Stimulated activated CD8-positive, alpha-beta memory T cell treated with anti-CD3 and anti-CD28 coated beads, Interleukin-7, amount 100 ng/mL, for 4 hours (primary cell): ENCODE data around the gene ANTXR2.
"Not testable (repeated sequence)": the region's sequence is repeated elsewhere in the genome, so short reads cannot be mapped to it uniquely, and the experiment has no call there.

Experiments used
- DNase-seq, 2 donors: peaks; one replicate each; pipeline ENCODE4 v3.0.0-alpha.2; 2020; ENCODE audit warnings: low read depth in 2 of 2

ANTXR2 gene

GRCh38 chr4:80024335-80024734 lies 48.7 kb downstream of the ANTXR2 start:
- DNase-seq, result no peak

DNA sequence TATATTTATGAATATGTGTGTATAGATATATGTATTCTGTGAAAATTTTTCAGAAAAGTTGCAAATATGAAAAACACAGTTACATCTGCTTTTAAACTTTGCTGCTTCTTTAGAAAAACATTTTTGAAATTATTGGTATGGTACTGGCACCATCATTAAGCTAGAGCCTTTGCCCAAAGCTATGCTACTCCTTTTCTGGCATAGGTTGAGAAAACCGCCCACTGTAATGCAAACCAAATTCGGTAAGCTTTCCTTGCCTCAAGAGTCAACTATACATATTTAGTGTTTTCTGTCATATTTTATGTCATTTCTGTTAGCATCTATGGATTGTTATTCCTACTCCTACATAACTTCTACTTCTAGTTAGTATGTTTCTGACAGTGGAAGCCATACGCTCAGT lies 50.7 kb downstream of the ANTXR2 start:
- DNase-seq, result no peak

- no peak for DNase-seq
Observed at GRCh38 chr4:80017125-80017854, 55.7 kb downstream of the ANTXR2 start.

- DNase-seq, result no peak
Observed at GRCh38 chr4:80016506-80016905, 56.5 kb downstream of the ANTXR2 start.

DNA sequence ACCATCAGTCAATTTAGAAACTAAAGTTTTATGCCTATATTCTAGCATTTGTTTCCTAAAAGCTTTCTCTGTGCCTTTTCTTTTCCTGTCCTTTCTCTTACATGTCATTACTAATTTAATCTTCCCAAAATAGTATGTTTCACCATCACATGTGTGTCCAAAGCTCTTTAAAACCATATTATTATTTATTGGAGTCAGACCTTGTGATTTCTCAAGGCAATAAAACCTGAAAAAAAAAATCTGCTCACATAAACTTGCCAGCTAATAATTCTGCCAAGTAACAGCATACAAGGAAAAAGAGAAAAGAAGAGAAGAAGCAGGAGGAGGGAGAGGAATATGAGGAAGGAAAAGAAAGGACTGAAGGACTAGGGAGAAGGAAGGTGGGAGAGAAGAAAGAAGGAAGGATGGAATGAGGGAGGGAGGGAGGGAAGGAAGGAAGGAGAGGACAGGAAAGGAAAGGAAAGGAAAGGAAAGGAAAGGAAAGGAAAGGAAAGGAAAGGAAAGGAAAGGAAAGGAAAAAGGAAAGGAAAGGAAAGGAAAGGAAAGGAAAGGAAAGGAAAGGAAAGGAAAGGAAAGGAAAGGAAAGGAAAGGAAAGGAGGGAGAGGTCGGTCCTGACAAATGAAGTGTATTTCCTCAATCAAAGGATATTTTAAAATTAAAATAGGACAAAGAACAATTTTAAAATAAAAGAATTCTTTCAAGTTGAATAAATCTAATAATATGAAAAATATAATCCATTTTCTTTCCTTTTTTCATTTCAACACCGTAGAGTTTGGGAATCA lies 57.4 kb downstream of the ANTXR2 start:
- DNase-seq, result no peak

DNA sequence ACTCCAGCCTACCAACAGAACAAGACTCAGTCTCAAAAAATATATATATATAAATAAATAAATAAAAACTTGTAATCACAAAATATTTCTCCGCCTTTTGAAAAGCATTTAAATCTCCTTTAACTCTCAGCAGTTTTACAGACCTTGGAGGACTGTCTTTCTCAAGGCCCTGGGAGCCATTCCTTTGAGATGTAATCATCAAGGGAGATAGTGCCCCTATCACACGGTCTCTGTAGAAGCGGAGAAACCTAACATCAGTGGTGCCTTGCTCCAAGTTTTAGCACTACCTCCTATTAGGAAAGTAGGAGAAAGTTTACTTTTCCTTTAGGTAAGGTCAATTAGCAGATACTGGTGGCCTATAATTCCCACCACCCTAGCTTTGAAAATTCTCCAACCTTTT lies 58.5 kb downstream of the ANTXR2 start:
- no peak for DNase-seq

GRCh38 chr4:80012291-80012690 lies 60.7 kb downstream of the ANTXR2 start:
- DNase-seq, result no peak

DNA sequence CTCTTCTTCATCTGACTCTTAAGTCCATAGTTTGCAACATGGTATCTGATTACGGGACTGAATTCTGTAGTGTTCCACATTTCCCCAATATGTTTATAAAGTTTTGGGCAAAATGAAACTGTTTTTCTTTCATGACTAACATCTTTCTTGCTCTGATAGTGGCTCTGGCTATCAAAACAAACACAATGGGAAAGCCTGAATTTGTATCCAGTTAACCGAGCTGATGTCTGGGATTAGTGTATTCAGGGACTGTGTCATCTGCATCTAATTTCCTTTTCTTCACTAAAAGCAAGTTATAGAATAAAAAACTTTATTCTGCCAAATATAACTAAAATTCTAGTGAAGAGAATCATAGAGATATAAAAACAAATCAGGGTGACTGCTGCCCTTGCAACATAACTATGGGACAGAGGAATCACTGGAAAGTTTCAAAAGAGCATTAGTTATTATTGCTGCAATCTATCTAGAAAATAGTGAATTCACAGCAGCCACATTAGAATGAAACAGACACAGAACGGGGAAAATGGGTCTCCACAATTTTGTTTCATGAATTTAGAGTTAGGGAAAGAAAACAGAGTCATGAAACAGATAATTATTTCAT lies 61.3 kb downstream of the ANTXR2 start:
- DNase-seq, result no peak

- DNase-seq, result no peak
Observed at GRCh38 chr4:80010316-80010715, 62.7 kb downstream of the ANTXR2 start.

DNA sequence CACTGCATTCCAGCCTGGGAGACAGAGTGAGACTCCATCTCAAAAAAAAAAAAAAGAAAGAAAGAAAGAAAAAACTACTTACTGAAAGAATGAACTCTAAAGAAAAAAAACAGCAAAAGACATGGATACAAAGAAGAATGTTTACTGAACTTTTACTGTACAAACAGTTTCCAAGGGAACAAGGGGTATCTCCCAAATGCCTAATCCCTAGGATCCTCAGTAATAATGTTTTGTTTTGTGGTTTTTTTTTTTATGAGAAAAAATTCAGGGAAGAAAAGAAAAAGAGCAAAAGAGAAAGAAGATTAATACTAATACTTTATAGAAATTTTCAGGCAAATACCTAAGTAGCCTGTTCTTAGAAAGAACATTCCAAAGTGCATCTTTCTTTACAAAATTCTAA lies 63.2 kb downstream of the ANTXR2 start:
- DNase-seq, result no peak

DNA sequence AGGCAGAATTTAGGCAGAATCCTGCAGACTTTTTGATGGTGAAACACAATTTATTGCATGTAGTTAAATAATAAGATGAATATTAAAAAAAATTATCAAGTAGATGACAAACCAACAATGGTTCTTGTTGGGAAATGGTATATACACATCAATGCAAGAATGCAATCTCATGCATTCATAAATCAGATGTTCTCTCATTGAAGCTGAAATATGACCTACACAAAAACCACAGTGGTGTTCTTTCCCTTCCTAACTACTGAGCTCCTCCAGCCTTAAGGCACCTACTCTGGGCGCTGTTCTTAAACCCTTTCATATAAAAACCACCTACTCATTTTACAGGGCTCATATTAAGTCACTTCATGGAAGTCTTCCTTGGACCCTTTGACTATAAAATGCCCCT lies 64.1 kb downstream of the ANTXR2 start:
- DNase-seq, result no peak

DNA sequence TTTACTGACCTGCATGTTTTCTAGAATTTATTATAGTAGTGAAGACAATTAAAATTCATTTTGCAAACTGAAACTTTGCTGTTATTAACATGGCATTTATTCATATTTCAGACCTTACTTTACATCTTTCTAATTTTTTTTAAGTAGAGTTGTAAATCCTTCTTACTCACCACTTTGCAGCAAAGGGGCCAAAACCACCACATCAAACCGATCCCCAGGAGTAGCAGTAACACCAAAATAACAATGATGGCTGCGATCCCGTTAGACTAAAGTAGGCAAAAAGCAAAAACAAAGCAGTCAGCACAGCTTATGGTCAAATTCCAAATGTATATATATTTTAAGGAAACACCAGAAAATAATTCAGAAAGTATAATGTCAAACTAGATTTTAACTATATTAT lies 64.7 kb downstream of the ANTXR2 start:
- no peak for DNase-seq

DNA sequence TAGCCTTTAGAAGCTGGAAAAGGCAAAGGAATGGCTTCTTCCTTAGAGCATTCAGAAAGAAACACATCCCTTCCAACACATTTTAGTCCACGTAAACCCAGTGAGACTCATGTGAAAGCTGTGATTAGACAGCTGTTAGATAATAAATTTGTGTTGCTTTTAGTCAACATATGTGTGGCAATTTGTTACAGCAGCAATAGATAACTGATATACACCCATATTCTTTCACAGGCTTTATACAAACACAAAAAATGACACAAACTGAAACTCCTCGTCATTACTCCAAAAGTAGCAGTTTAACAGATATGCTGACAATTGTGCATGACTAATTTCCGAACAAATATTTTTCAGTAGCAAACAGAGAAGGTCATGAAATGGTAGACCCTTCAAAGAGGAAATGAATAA lies 65.3 kb downstream of the ANTXR2 start:
- DNase-seq, result no peak

DNA sequence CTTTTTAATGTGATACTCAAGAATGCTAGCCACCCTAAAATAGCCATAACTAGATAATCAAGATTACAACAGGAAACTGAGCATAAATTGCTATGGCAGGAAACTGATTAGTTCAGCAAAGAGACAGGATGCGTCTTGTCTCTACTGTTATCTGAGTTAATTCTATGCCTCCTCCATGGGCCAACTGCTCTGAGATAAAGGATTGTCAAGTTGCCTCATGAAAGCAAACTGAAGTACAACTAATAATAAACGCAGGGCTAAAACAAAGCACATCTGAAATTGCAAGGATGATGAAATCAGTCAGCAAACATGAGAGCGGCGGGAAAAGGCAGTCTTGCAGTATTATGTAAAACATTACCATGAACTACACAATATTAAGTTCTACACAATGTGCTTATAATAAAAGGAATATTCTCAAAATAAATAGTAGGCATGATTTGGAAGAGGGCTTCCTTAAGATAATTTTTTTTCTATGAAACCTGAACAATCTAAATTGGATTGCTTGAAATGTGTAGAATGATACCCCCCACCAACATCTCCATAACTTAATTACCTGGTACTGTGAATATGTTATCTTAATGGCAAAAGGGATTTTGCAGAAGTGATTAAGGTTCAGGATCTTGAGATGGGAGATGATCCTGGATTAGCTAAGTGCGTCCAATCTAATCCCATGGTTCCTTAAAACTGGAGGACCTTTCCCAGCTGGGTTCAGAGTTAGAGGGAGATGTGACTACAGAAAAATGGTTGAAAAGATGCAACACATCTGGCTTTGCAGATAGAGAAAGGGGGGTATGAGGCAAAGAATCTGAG lies 65.9 kb downstream of the ANTXR2 start:
- DNase-seq, result no peak

DNA sequence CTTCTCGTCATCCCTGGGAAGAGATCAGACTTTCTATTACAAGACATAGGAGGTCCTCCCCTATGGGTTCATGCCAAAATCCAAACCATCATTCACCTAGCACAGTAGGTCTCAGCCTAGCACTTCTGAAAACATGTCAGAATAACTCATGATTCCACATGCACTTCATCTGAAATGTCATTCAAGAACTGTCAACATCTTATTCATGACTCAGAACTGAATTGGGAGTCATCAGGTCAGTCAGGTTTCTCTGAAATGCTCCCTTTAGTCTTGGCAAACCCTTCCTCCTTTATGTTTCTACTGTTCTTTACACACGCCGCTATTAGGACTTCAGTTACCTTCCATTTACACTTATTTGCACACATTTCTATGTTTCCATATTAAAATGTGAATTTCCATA lies 67.2 kb downstream of the ANTXR2 start:
- DNase-seq, result no peak

DNA sequence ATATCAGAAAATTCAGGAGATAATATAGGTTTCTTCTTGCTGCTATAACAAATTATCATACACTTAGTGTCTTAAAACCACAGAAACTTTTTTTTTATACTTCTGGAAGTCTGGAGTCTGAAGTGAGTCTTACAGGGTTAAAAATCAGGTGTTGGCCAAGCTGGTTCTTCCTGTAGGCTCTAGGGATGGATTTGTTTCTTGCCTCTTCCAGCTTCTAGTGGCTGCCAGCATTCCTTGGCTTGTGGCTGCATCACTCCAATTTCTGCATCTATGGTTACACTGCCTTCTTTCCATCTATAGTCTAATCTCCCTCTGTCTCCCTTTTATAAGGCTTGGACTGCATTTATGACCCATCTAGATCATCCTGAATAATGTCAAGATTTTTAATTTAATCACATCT lies 68.7 kb downstream of the ANTXR2 start:
- no peak for DNase-seq

DNA sequence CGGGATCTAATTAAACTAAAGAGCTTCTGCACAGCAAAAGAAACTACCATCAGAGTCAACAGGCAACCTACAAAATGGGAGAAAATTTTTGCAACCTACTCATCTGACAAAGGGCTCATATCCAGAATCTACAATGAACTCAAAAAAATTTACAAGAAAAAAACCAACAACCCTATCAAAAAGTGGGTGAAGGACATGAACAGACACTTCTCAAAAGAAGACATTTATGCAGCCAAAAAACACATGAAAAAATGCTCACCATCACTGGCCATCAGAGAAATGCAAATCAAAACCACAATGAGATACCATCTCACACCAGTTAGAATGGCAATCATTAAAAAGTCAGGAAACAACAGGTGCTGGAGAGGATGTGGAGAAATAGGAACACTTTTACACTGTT lies 70.5 kb downstream of the ANTXR2 start:
- DNase-seq, result not testable (repeated sequence)

GRCh38 chr4:79999048-79999447 lies 74.0 kb downstream of the ANTXR2 start:
- DNase-seq, result not testable (repeated sequence)

DNA sequence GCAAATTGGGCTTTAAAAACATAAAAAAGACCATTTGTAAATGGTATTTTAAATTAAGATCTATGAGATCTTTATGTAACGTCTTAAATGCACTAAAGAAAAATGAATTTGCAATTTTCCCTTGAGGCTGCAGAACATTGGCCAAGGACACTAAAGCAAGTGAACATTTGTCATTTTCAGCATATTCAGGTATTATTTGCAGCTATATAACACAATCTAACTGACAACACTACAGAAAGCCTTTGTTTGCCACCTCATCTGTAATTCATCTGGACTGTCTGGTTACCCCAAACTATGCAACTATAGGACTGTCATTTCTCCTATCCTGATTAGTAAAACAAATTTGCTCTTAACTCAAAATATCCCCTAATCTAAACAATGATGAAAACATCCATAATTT lies 74.8 kb downstream of the ANTXR2 start:
- no peak for DNase-seq

DNA sequence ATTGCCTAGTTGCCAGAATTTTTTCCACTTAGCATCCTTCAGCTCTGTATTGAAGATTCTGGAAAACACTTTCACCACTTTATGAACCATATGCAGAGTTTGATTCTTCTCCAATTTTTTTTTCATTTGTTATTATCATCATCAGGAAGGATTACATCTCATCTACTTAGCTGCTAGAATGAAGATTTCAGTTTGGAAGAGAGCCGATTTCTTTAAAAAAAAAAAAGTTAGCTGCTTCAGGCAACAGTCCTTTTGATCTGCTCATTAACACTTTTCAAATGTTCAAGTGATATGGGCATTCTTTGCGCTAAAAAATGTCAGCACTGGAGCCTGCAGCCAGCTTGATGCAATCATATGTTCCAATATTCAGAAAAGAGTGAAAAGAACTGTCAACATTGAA lies 76.2 kb downstream of the ANTXR2 start:
- DNase-seq, result no peak

- no peak for DNase-seq
Observed at GRCh38 chr4:79993476-79993875, 79.6 kb downstream of the ANTXR2 start.

DNA sequence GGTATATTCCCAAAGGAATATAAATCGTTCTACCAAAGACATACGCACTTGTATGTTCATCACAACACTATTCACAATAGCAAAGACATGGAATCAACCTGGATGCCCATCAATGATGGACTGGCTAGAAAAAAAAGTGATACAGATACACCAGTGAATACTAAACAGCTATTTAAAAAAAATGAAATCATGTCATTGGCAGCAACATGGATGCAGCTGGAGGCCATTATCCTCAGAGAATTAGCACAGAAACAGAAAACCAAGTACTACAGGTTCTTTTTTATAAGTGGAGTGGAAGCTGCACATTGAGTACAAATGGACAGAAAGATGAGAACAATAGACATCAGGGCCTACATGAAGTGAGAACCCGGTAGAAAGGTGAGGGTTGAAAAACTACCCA lies 81.4 kb downstream of the ANTXR2 start:
- no peak for DNase-seq
